Fibroblast of mammary gland (primary cell): ENCODE results near the gene ELMOD3.

Experiments
- DNase-seq: peaks from one replicate; pipeline ENCODE4 v3.0.0-alpha.2; 2010; ENCODE audit warnings: low read depth
- H3K4me3 ChIP-seq: 2 replicates; pipeline ENCODE4 v1.5.1; 2011; ENCODE audit warnings: low read depth, mild to moderate bottlenecking, low read length, moderate library complexity; ENCODE audit not compliant: control insufficient read depth
- TF ChIP-seq, protein P1 (sequence below): conservative IDR thresholded peaks from 2 replicates; pipeline ENCODE4 v1.5.1; 2011; ENCODE audit warnings: low read depth, low read length, inconsistent platforms; ENCODE audit not compliant: control insufficient read depth, insufficient read depth

ELMOD3 gene

DNA sequence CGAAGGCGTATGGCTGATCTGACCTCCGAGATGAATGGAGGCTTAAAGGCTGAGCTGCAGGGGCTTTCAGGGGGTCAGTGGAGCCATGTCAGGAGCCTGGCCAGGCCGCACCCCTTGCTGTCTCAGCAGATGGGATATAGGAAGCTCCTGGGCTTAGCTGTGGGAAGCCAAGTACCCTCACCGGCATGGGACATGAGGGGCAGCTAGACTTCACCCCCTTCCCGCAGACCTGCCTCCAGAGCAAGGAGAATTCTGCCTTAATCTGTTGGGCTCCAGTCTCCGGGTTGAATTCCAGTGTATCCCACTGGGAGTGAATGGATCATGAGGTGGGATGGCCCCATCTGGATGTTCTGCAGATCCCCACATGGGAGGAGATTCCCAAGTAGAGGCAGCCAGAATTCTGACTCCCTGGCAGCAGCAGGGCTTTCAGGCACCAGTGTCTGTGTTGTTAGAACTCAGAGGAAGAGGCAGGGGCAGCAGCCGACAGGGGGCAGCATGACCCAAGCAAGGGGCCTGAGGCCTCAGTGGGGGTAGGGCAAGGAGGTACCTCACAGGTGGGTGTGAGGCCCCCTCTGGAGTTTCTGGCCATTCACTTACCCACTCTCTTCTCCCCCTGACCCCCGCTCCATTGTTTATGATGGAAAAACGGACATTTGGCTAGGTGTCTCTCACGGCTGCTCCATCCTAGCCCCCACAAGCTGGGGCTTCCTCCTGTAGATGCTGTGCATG, 36.5 kb downstream of the ELMOD3 start:
- H3K4me3 ChIP-seq = no peak overlapping the region
- TF ChIP-seq, protein P1, sequence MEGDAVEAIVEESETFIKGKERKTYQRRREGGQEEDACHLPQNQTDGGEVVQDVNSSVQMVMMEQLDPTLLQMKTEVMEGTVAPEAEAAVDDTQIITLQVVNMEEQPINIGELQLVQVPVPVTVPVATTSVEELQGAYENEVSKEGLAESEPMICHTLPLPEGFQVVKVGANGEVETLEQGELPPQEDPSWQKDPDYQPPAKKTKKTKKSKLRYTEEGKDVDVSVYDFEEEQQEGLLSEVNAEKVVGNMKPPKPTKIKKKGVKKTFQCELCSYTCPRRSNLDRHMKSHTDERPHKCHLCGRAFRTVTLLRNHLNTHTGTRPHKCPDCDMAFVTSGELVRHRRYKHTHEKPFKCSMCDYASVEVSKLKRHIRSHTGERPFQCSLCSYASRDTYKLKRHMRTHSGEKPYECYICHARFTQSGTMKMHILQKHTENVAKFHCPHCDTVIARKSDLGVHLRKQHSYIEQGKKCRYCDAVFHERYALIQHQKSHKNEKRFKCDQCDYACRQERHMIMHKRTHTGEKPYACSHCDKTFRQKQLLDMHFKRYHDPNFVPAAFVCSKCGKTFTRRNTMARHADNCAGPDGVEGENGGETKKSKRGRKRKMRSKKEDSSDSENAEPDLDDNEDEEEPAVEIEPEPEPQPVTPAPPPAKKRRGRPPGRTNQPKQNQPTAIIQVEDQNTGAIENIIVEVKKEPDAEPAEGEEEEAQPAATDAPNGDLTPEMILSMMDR = peak; percentile 76
- peak; percentile 44 for DNase-seq

- TF ChIP-seq, protein P1 = no peak
- peak; percentile 71 for DNase-seq
- H3K4me3 ChIP-seq = no peak overlapping the region
These were observed 39.3 kb downstream of the ELMOD3 start for GRCh38 chr2:85393836-85394235.

GRCh38 chr2:85394261-85394681, 39.7 kb downstream of the ELMOD3 start:
- no peak for DNase-seq
- TF ChIP-seq, protein P1 = no peak
- H3K4me3 ChIP-seq = no peak overlapping the region

- TF ChIP-seq, protein P1 = no peak
- no peak overlapping the region for H3K4me3 ChIP-seq
- DNase-seq = no peak
These were observed 40.4 kb downstream of the ELMOD3 start for GRCh38 chr2:85394976-85395375.

DNA sequence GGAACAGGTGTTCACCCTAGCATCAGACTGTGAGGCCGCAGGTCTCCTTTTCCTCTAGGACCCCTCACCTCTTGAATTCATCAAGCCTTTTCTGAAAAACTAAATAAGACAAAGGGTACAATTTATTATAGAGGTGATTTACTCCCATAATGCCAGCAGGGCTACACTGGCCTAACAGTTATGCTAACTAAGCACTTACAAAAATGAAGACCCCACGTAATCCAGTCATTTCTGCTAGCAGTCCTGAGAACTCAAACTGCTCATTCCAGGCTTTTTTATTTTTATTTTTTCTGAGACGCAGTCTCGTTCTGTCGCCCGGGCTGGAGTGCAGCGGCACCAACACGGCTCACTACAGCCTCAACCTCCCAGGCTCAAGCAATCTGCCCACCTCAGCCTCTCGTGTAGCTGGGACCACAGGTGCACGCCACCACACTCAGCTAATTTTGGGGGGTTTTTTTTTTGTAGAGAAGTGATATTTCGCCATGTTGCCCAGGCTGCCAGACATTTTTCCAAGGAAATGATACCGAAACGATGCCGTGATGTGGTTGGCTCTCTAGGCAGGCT, 41.4 kb downstream of the ELMOD3 start:
- TF ChIP-seq, protein P1 = no peak
- no peak overlapping the region for H3K4me3 ChIP-seq
- no peak for DNase-seq

DNA sequence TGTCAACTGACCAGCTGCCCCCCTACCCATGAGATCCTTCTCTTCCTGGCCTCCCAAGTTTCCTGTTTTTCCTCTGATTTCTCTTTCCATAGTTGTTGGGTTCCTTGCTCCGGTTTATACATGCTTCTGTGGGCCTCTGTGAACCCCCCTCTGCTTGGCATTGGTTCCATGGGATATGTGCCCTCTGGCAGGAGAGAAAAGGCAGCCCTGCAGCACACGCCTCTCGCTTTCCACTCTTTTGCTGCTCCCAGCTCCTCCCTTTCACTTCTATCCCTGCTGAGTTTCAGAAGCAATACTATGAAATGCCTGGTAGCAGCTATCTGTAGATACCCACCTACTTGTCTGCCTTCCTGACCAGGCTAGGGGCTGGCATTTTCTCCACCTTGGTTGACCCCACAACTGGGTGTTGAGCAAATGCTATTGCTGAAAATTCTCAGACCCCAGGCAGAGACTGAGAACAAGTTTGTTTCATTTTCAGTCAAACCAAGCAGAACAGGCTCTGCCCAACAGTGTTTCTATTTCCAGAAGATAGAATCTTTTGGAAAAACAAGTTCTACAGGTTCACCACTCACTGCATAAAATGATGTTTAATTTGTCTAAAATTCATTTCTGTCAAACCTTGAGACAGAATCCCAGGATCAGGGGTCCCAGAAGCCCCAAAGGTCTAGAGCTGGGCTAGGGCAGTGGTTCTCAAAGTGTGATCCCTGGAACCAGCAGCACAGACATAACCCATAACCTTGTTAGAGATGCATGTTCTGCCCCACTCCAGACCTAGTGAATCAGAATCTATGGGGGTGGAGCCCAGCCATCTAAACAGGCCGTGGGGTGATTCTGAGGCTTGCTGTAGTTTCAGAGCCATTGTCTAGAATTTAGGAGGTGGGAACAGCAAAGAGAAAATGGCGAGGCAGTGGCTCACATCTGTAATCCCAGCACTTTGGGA, 42.2 kb downstream of the ELMOD3 start:
- no peak overlapping the region for H3K4me3 ChIP-seq
- DNase-seq = no peak
- TF ChIP-seq, protein P1 = no peak
